ENCODE measurements around the gene CD46. TPM values are rescaled to one million over a fixed set of nuclear protein-coding genes. Genes with fewer than 3 reads are reported as not detected.

CD46 gene
- total RNA-seq, 1 donor from 2014 or later: 97.3 TPM

DNA sequence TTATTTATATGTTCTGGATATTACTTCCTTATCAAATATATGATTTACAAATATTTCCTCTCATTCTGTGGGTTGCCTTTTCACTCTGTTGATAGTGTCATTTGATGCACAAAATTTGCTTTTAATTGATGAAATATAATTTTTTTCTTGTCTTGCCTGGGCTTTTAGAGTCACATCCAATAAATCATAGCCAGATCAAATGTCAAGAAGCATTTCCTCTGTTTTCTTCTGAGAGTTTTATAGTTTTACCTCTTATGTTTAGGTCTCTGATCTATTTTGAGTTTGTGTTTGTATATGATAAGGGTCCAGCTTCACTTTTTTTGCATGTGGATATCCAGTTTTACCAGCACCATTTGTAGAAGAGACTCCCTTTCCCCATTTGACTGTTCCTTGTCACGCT is 29.5 kb downstream of the CD46 start:
- Mint-ChIP-seq H3K27ac (ENCODE audit: unreplicated experiment) (no peak overlapping the region), H3K9me3 (ENCODE audit: unreplicated experiment) (peaks cover 5% of the 10 kb centered on the region), H3K4me3 (ENCODE audit: unreplicated experiment) (no peak overlapping the region), H3K36me3 (ENCODE audit: unreplicated experiment) (peaks cover 42% of the 10 kb centered on the region), H3K27me3 (ENCODE audit: unreplicated experiment) (no peaks in the 10 kb centered on the region), H3K4me1 (ENCODE audit: unreplicated experiment) (peaks cover 13% of the 10 kb centered on the region)
- DNase-seq (ENCODE audit: extremely low spot score, unreplicated experiment): no peak
- no peak for TF ChIP-seq CTCF (IDR thresholded peaks at IDR 0.05)

- H3K36me3 Mint-ChIP-seq (ENCODE audit: unreplicated experiment): peaks cover 27% of the 10 kb centered on the region
- no peak overlapping the region for H3K4me3 Mint-ChIP-seq (ENCODE audit: unreplicated experiment)
- H3K4me1 Mint-ChIP-seq (ENCODE audit: unreplicated experiment): no peaks in the 10 kb centered on the region
- no peaks in the 10 kb centered on the region for H3K9me3 Mint-ChIP-seq (ENCODE audit: unreplicated experiment)
- DNase-seq (ENCODE audit: extremely low spot score, unreplicated experiment): no peak
- H3K27ac Mint-ChIP-seq (ENCODE audit: unreplicated experiment): no peak overlapping the region
- no peak for TF ChIP-seq CTCF (IDR thresholded peaks at IDR 0.05)
- no peaks in the 10 kb centered on the region for H3K27me3 Mint-ChIP-seq (ENCODE audit: unreplicated experiment)
Observed at GRCh38 chr1:207787776-207788175, 35.9 kb downstream of the CD46 start.

- H3K36me3 Mint-ChIP-seq (ENCODE audit: unreplicated experiment): peaks cover 24% of the 10 kb centered on the region
Observed at GRCh38 chr1:207789386-207789785, 37.5 kb downstream of the CD46 start.

DNA sequence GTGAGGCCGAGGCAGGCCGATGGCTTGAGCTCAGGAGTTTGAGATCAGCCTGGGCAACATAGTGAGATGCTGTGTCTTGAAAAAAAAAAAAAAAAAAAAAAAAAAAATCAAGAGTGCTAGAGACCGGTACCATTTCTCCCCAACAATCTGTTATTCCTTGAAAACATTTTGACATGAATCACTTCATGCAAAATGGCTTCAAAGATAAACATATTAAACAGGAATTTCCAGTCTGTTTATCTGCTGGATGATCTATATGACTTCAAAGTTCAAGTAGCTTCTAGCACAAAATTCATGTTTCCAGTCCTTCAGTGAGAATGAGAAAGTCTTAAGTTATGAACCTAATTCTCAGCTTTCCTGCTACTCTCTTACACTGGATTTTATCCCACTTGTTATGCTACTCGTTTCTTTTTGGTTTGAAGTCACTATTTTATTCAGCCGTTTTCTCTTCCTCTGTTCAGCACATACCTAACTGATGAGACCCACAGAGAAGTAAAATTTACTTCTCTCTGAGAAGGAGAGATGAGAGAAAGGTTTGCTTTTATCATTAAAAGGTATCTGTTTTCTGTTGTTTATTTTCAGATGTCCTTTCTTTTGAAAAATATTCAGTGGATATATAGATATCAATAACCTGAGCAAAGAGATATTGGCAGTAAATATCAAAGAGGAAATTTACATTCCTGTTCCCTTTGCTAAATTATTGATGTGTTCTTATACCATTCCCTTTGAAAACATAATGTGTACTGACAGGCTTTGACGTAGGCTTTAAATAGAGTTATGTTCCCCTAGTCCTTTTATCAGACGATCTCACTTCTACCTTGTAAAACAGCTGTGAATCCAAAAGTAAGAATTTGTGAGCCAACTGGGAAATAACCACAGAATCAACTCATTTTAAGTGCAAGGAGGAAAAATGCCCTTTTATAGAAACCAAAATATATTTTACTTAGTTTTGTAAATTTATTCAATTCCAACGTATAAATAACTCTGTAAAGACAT is 38.2 kb downstream of the CD46 start:
- TF ChIP-seq CTCF (IDR thresholded peaks at IDR 0.05): no peak
- peaks cover 18% of the 10 kb centered on the region for H3K36me3 Mint-ChIP-seq (ENCODE audit: unreplicated experiment)
- H3K9me3 Mint-ChIP-seq (ENCODE audit: unreplicated experiment): no peaks in the 10 kb centered on the region
- H3K27me3 Mint-ChIP-seq (ENCODE audit: unreplicated experiment): no peaks in the 10 kb centered on the region
- DNase-seq (ENCODE audit: extremely low spot score, unreplicated experiment): no peak
- H3K4me1 Mint-ChIP-seq (ENCODE audit: unreplicated experiment): no peaks in the 10 kb centered on the region
- H3K4me3 Mint-ChIP-seq (ENCODE audit: unreplicated experiment): no peak overlapping the region
- H3K27ac Mint-ChIP-seq (ENCODE audit: unreplicated experiment): no peak overlapping the region

More at GRCh38 chr1:207789386-207789785, 37.5 kb downstream of the CD46 start:
- Mint-ChIP-seq H3K4me3 (ENCODE audit: unreplicated experiment) (no peak overlapping the region), H3K4me1 (ENCODE audit: unreplicated experiment) (no peaks in the 10 kb centered on the region), H3K27ac (ENCODE audit: unreplicated experiment) (no peak overlapping the region), H3K27me3 (ENCODE audit: unreplicated experiment) (no peaks in the 10 kb centered on the region), H3K9me3 (ENCODE audit: unreplicated experiment) (no peaks in the 10 kb centered on the region)
- TF ChIP-seq CTCF (IDR thresholded peaks at IDR 0.05): no peak
- DNase-seq (ENCODE audit: extremely low spot score, unreplicated experiment): no peak

- no peak for TF ChIP-seq CTCF (IDR thresholded peaks at IDR 0.05)
- no peaks in the 10 kb centered on the region for H3K9me3 Mint-ChIP-seq (ENCODE audit: unreplicated experiment)
- no peaks in the 10 kb centered on the region for H3K4me1 Mint-ChIP-seq (ENCODE audit: unreplicated experiment)
- H3K4me3 Mint-ChIP-seq (ENCODE audit: unreplicated experiment): no peak overlapping the region
- H3K27ac Mint-ChIP-seq (ENCODE audit: unreplicated experiment): no peak overlapping the region
- H3K36me3 Mint-ChIP-seq (ENCODE audit: unreplicated experiment): peaks cover 7% of the 10 kb centered on the region
- no peak for DNase-seq (ENCODE audit: extremely low spot score, unreplicated experiment)
- no peaks in the 10 kb centered on the region for H3K27me3 Mint-ChIP-seq (ENCODE audit: unreplicated experiment)
Observed at GRCh38 chr1:207791290-207791689, 39.4 kb downstream of the CD46 start.
